Type B pancreatic cell (in vitro differentiated cells): ENCODE measurements around the gene SDK1. TPM values are rescaled to one million over a fixed set of nuclear protein-coding genes. Genes with fewer than 3 reads are reported as not detected.
A peak's percentile ranks its signal among the peaks of the same experiment; 100 is the strongest.

ENCODE experiments used
- DNase-seq: peaks from one replicate; pipeline ENCODE4 v3.0.0; 2021; ENCODE audit warnings: mixed read lengths; ENCODE audit not compliant: unreplicated experiment; ENCODE audit errors: extremely low spot score
- H3K27ac Mint-ChIP-seq: 2 replicates; pipeline ENCODE4 v1.8.0; 2021; ENCODE audit warnings: mild to moderate bottlenecking, mixed read lengths
- H3K27me3 Mint-ChIP-seq: 2 replicates; pipeline ENCODE4 v1.8.0; 2021; ENCODE audit warnings: mixed read lengths
- H3K36me3 Mint-ChIP-seq: 2 replicates; pipeline ENCODE4 v1.8.0; 2021; ENCODE audit warnings: mixed read lengths
- H3K4me1 Mint-ChIP-seq: one replicate; pipeline ENCODE4 v1.8.0; 2021; ENCODE audit warnings: mixed read lengths; ENCODE audit not compliant: unreplicated experiment
- H3K4me3 Mint-ChIP-seq: 2 replicates; pipeline ENCODE4 v1.8.0; 2021; ENCODE audit warnings: mild to moderate bottlenecking, mixed read lengths
- H3K9me3 Mint-ChIP-seq: 2 replicates; pipeline ENCODE4 v1.8.0; 2021; ENCODE audit warnings: mixed read lengths
- CTCF ChIP-seq: fragments of 200-600 bp; sonication (generic); conservative IDR thresholded peaks from 2 replicates; pipeline ENCODE4 v1.5.0; 2021; ENCODE audit warnings: antibody characterized with exemption, mild to moderate bottlenecking
- total RNA-seq: library from RNA; stranded (reverse); gene quantifications from 2 replicates; pipeline ENCODE4 v1.2.1, GENCODE V29; 2021; ENCODE audit warnings: low replicate concordance

Gene SDK1
- total RNA-seq, 1 donor from 2014 or later, result 26.1 TPM

GRCh38 chr7:4282434-4283223 lies 981.6 kb downstream of the SDK1 start:
- no peaks in the 10 kb centered on the region for H3K27me3 Mint-ChIP-seq
- no peak for TF ChIP-seq CTCF
- no peaks in the 10 kb centered on the region for H3K9me3 Mint-ChIP-seq
- no peaks in the 10 kb centered on the region for H3K4me1 Mint-ChIP-seq
- no peak for DNase-seq
- no peak overlapping the region for H3K27ac Mint-ChIP-seq
- H3K36me3 Mint-ChIP-seq, result no peaks in the 10 kb centered on the region
- no peak overlapping the region for H3K4me3 Mint-ChIP-seq

GRCh38 chr7:4286351-4286750 lies 985.3 kb downstream of the SDK1 start:
- Mint-ChIP-seq H3K27me3 (peaks cover 4% of the 10 kb centered on the region), H3K4me3 (peak overlapping the region; percentile 10), H3K36me3 (no peaks in the 10 kb centered on the region), H3K4me1 (no peaks in the 10 kb centered on the region), H3K9me3 (no peaks in the 10 kb centered on the region), H3K27ac (no peak overlapping the region)
- TF ChIP-seq CTCF, result no peak
- no peak for DNase-seq

- Mint-ChIP-seq H3K9me3 (peaks cover 3% of the 10 kb centered on the region), H3K27ac (no peak overlapping the region), H3K4me3 (no peak overlapping the region), H3K4me1 (no peaks in the 10 kb centered on the region), H3K36me3 (no peaks in the 10 kb centered on the region), H3K27me3 (peaks cover 8% of the 10 kb centered on the region)
- no peak for DNase-seq
- TF ChIP-seq CTCF, result no peak
Measured at GRCh38 chr7:4288791-4289394, 987.8 kb downstream of the SDK1 start.

GRCh38 chr7:4297165-4297917 lies 996.3 kb downstream of the SDK1 start:
- Mint-ChIP-seq H3K27ac (no peak overlapping the region), H3K27me3 (peaks cover 6% of the 10 kb centered on the region), H3K4me3 (no peak overlapping the region), H3K36me3 (no peaks in the 10 kb centered on the region), H3K9me3 (peaks cover 16% of the 10 kb centered on the region), H3K4me1 (no peaks in the 10 kb centered on the region)
- TF ChIP-seq CTCF, result no peak
- DNase-seq, result peak; percentile 36

- Mint-ChIP-seq H3K36me3 (no peaks in the 10 kb centered on the region), H3K27me3 (peaks cover 6% of the 10 kb centered on the region), H3K4me3 (no peak overlapping the region), H3K4me1 (no peaks in the 10 kb centered on the region), H3K9me3 (peaks cover 16% of the 10 kb centered on the region), H3K27ac (no peak overlapping the region)
- no peak for TF ChIP-seq CTCF
- peak; percentile 16 for DNase-seq
Measured at GRCh38 chr7:4297918-4298219, 996.8 kb downstream of the SDK1 start.
